ENCODE data around the gene EHMT1.

EHMT1 gene

DNA sequence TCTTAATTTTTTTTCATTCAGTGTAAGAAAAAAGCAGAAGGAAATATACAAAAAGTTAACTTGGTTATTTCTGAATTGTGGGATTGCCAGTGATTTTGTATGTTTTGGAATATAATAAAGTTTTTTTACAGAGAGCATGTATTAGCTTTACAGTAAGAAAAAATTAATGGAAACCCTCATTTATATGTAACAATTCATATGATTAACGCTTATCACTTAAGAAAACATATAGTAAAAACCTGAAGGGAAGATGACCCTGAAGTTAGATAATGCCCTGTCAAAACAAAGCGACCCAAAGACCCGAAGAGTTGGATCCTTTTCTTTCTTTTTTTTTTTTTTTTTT lies 52.4 kb downstream of the EHMT1 start:
- no peak overlapping the region for H3K4me3 ChIP-seq (ENCODE audit: low read length, poor library complexity, severe bottlenecking)
- no peaks in the 10 kb centered on the region for H3F3A ChIP-seq (ENCODE audit: low read depth)
- H3K9ac ChIP-seq (ENCODE audit: low read depth, low read length, poor library complexity, severe bottlenecking), result no peak overlapping the region
- no peaks in the 10 kb centered on the region for H3K9me3 ChIP-seq (ENCODE audit: insufficient read depth, low read depth, low read length)
- H3K4me1 ChIP-seq (ENCODE audit: insufficient read depth, low read length, poor library complexity, severe bottlenecking), result peaks cover 15% of the 10 kb centered on the region
- H3K27me3 ChIP-seq (ENCODE audit: insufficient read depth, low read length, poor library complexity, severe bottlenecking), result no peaks in the 10 kb centered on the region
- no peaks in the 10 kb centered on the region for H3K9me2 ChIP-seq (replicated peaks; ENCODE audit: low read depth, low read length)
- peaks cover 68% of the 10 kb centered on the region for H4K20me1 ChIP-seq (ENCODE audit: insufficient read depth, low read length, poor library complexity, severe bottlenecking)
- H2AFZ ChIP-seq (ENCODE audit: low read length), result no peak overlapping the region
- H3K4me2 ChIP-seq (ENCODE audit: low read depth, low read length, poor library complexity, severe bottlenecking), result no peak overlapping the region
- H3K36me3 ChIP-seq (ENCODE audit: insufficient read depth, low read length), result peaks cover 4% of the 10 kb centered on the region; the same call in 1 of the 2 replicates
- TF ChIP-seq, protein P1, sequence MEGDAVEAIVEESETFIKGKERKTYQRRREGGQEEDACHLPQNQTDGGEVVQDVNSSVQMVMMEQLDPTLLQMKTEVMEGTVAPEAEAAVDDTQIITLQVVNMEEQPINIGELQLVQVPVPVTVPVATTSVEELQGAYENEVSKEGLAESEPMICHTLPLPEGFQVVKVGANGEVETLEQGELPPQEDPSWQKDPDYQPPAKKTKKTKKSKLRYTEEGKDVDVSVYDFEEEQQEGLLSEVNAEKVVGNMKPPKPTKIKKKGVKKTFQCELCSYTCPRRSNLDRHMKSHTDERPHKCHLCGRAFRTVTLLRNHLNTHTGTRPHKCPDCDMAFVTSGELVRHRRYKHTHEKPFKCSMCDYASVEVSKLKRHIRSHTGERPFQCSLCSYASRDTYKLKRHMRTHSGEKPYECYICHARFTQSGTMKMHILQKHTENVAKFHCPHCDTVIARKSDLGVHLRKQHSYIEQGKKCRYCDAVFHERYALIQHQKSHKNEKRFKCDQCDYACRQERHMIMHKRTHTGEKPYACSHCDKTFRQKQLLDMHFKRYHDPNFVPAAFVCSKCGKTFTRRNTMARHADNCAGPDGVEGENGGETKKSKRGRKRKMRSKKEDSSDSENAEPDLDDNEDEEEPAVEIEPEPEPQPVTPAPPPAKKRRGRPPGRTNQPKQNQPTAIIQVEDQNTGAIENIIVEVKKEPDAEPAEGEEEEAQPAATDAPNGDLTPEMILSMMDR (conservative IDR thresholded peaks at IDR 0.05; ENCODE audit: low read length), result no peak
- no peak for TF ChIP-seq EZH2phosphoT487 (IDR thresholded peaks at IDR 0.05; ENCODE audit: borderline replicate concordance)
- H3K79me2 ChIP-seq (ENCODE audit: insufficient read depth, low read length), result peaks cover 86% of the 10 kb centered on the region

DNA sequence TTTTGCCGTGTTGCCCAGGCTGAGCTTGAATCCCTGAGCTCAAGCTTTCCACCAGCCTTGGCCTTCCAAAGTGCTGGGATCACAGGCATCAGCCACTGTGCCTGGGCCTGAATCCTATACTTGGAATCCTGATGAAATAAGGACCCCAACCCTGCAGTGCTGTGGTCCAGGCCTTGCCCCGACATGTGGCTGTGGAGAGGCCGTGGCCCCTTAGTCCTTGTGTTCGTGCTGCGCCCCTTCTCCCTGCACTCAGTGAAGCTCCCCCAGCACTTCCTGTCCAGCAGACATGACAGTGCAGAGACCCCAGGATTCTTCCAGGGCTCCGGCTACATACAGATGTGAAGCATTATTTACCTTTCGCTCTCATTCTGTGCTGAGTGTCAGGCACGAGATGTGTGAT lies 52.9 kb downstream of the EHMT1 start:
- Histone ChIP-seq H3K27me3 (ENCODE audit: insufficient read depth, low read length, poor library complexity, severe bottlenecking) (no peaks in the 10 kb centered on the region), H3K4me3 (ENCODE audit: low read length, poor library complexity, severe bottlenecking) (no peak overlapping the region), H4K20me1 (ENCODE audit: insufficient read depth, low read length, poor library complexity, severe bottlenecking) (peaks cover 70% of the 10 kb centered on the region), H2AFZ (ENCODE audit: low read length) (no peak overlapping the region), H3K4me1 (ENCODE audit: insufficient read depth, low read length, poor library complexity, severe bottlenecking) (peaks cover 15% of the 10 kb centered on the region), H3K79me2 (ENCODE audit: insufficient read depth, low read length) (peaks cover 86% of the 10 kb centered on the region), H3K36me3 (ENCODE audit: insufficient read depth, low read length) (peaks cover 4% of the 10 kb centered on the region; the same call in 1 of the 2 replicates), H3K4me2 (ENCODE audit: low read depth, low read length, poor library complexity, severe bottlenecking) (no peak overlapping the region), H3K9me3 (ENCODE audit: insufficient read depth, low read depth, low read length) (no peaks in the 10 kb centered on the region), H3F3A (ENCODE audit: low read depth) (no peaks in the 10 kb centered on the region), H3K9ac (ENCODE audit: low read depth, low read length, poor library complexity, severe bottlenecking) (no peak overlapping the region), H3K9me2 (replicated peaks; ENCODE audit: low read depth, low read length) (no peaks in the 10 kb centered on the region)
- TF ChIP-seq, protein P1 (conservative IDR thresholded peaks at IDR 0.05; ENCODE audit: low read length), result no peak
- no peak for TF ChIP-seq EZH2phosphoT487 (IDR thresholded peaks at IDR 0.05; ENCODE audit: borderline replicate concordance)

DNA sequence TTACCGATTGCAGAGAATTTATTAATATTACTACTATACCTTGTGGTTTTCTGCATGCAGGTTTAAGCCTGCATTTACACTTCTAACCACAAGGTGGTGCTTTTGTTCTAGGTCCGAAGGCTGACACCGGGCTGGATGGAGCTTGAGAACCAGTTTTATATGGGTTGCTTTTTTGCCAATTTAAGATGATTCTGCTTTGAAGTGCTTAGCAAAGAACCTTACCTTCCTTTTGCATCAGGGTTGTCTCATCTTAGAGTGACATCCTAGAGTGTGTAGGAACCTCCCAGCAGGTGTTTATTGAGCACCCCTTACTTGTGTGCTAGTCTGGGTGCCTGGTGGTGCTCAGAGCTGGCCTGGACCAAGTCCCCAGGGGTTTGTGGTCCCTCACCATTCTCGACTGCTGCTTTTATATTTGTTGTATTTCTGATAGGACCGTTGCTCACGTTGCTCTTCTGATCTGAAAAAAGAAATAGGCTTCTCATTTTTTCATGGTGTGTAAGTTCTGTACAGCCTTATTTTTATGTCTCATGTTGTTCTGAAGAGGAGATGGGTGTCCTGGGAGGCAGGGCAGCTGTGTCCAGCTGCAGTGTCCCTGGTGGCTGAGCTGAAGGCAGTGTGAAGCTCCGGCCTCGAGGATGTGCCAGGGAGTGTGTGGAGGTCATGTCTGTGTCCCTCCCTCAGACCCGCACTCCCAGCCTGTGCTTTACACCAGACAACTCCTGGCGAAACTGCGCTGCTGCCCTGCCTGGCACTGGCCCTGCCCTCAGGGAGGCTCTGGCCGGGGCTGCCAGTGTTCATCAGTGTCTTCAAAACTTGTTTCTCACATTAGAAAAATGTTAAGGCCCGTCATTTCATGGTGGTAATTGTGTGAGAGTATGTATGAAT lies 54.3 kb downstream of the EHMT1 start:
- H3K9me2 ChIP-seq (replicated peaks; ENCODE audit: low read depth, low read length), result no peaks in the 10 kb centered on the region
- H3K9ac ChIP-seq (ENCODE audit: low read depth, low read length, poor library complexity, severe bottlenecking), result peak overlapping the region; percentile 39
- H3K79me2 ChIP-seq (ENCODE audit: insufficient read depth, low read length), result peaks cover 87% of the 10 kb centered on the region
- no peaks in the 10 kb centered on the region for H3F3A ChIP-seq (ENCODE audit: low read depth)
- peaks cover 67% of the 10 kb centered on the region for H4K20me1 ChIP-seq (ENCODE audit: insufficient read depth, low read length, poor library complexity, severe bottlenecking)
- no peaks in the 10 kb centered on the region for H3K27me3 ChIP-seq (ENCODE audit: insufficient read depth, low read length, poor library complexity, severe bottlenecking)
- H3K4me2 ChIP-seq (ENCODE audit: low read depth, low read length, poor library complexity, severe bottlenecking), result peak overlapping the region; percentile 53
- no peak overlapping the region for H2AFZ ChIP-seq (ENCODE audit: low read length)
- H3K9me3 ChIP-seq (ENCODE audit: insufficient read depth, low read depth, low read length), result no peaks in the 10 kb centered on the region
- TF ChIP-seq EZH2phosphoT487 (IDR thresholded peaks at IDR 0.05; ENCODE audit: borderline replicate concordance), result no peak
- TF ChIP-seq, protein P1 (conservative IDR thresholded peaks at IDR 0.05; ENCODE audit: low read length), result peak; percentile 91
- H3K4me3 ChIP-seq (ENCODE audit: low read length, poor library complexity, severe bottlenecking), result peak overlapping the region; percentile 1
- peaks cover 15% of the 10 kb centered on the region for H3K4me1 ChIP-seq (ENCODE audit: insufficient read depth, low read length, poor library complexity, severe bottlenecking)
- H3K36me3 ChIP-seq (ENCODE audit: insufficient read depth, low read length), result peaks cover 4% of the 10 kb centered on the region; the same call in 1 of the 2 replicates

Data from Loucy (cell line).